IPS-18a (cell line): ENCODE results near the gene ASXL2.

Experiments
- H3K27ac ChIP-seq: one replicate; pipeline ENCODE4 v1.5.1; 2013; ENCODE audit warnings: low read length
- H3K27me3 ChIP-seq: one replicate; pipeline ENCODE4 v1.6.1; 2013; ENCODE audit warnings: mild to moderate bottlenecking, low read length; ENCODE audit not compliant: control insufficient read depth, insufficient read depth
- H3K36me3 ChIP-seq: one replicate; pipeline ENCODE4 v1.6.1; 2013; ENCODE audit warnings: low read depth, low read length; ENCODE audit not compliant: control insufficient read depth
- H3K4me1 ChIP-seq: one replicate; pipeline ENCODE4 v1.6.1; 2013; ENCODE audit warnings: low read depth, low read length; ENCODE audit not compliant: control insufficient read depth
- H3K4me3 ChIP-seq: one replicate; pipeline ENCODE4 v1.5.1; 2013; ENCODE audit warnings: low read length
- H3K9ac ChIP-seq: one replicate; pipeline ENCODE4 v1.6.1; 2013; ENCODE audit warnings: mild to moderate bottlenecking, low read length, moderate library complexity
- H3K9me3 ChIP-seq: one replicate; pipeline ENCODE4 v1.6.1; 2013; ENCODE audit warnings: low read depth, low read length; ENCODE audit not compliant: control insufficient read depth

Gene ASXL2

DNA sequence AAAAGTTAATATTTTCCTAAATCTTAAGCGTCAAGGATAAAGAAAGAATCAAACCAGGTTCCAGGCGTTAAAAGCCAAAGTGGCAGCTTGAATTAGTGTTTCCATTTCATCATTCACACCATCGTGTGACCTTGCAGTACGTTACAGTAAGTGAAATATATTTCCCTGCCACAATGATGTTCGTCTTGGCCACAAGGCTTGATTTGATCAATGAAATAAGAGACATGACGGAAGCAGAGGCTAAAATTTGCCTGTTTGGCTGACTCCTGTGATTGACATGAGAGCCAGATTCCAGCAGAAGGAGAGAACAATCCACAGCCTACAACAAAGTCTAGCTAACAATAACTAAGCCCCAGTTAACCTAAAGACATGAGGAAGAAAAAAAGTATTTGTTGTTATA, 62.0 kb downstream of the ASXL2 start:
- no peaks in the 10 kb centered on the region for H3K36me3 ChIP-seq
- H3K9me3 ChIP-seq, result no peaks in the 10 kb centered on the region
- peaks cover 6% of the 10 kb centered on the region for H3K4me1 ChIP-seq
- no peaks in the 10 kb centered on the region for H3K27me3 ChIP-seq
- no peak overlapping the region for H3K9ac ChIP-seq
- H3K27ac ChIP-seq, result no peak overlapping the region
- no peak overlapping the region for H3K4me3 ChIP-seq

- Histone ChIP-seq H3K9me3 (no peaks in the 10 kb centered on the region), H3K27ac (no peak overlapping the region), H3K36me3 (peaks cover 7% of the 10 kb centered on the region), H3K4me1 (peaks cover 6% of the 10 kb centered on the region), H3K9ac (no peak overlapping the region), H3K27me3 (no peaks in the 10 kb centered on the region), H3K4me3 (no peak overlapping the region)
Measured at GRCh38 chr2:25814681-25815080, 63.6 kb downstream of the ASXL2 start.

DNA sequence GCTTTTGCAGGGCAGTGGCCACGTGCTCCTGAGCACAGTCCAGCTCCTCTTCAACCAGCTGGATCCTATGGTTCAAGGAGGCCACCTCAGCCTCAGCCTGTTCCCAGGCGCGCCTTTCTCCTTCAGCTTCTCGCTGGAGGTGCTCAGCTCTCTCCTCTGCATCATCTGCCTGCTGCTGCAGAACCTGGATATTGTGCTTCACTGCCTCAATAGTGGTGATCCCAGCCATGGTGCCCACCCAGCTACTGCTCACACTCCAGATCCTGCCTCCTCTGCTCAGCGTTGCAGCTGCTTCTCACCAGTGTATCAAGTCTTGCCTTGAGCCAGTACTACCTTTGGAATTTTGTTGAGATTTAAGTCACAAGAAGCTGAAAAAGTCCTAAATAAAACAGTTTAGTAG, 67.9 kb downstream of the ASXL2 start:
- Histone ChIP-seq H3K4me3 (no peak overlapping the region), H3K9me3 (no peaks in the 10 kb centered on the region), H3K27ac (no peak overlapping the region), H3K4me1 (no peaks in the 10 kb centered on the region), H3K9ac (no peak overlapping the region), H3K27me3 (no peaks in the 10 kb centered on the region), H3K36me3 (peaks cover 15% of the 10 kb centered on the region)

DNA sequence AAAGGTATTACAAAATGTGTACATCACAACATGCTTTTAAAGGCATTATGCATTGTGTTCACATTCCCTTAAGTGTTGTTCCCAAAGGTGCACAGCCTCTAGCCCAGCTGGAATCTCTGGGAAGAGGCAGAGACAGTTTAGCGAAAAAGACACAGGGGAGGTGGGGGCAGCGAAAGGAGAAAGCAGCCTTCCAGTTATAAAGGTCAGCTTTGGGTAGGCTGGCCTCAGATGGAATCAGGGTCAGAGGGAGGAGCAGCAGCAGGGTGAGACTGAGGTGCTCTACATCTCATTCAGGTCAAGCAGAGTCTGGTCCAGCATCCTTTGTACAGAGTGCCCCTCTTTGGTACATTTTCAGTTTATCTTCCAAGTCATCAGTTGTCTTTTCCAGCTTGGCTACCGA, 68.6 kb downstream of the ASXL2 start:
- no peak overlapping the region for H3K4me3 ChIP-seq
- no peaks in the 10 kb centered on the region for H3K27me3 ChIP-seq
- H3K27ac ChIP-seq, result no peak overlapping the region
- no peaks in the 10 kb centered on the region for H3K9me3 ChIP-seq
- peaks cover 19% of the 10 kb centered on the region for H3K36me3 ChIP-seq
- H3K9ac ChIP-seq, result no peak overlapping the region
- H3K4me1 ChIP-seq, result no peaks in the 10 kb centered on the region

DNA sequence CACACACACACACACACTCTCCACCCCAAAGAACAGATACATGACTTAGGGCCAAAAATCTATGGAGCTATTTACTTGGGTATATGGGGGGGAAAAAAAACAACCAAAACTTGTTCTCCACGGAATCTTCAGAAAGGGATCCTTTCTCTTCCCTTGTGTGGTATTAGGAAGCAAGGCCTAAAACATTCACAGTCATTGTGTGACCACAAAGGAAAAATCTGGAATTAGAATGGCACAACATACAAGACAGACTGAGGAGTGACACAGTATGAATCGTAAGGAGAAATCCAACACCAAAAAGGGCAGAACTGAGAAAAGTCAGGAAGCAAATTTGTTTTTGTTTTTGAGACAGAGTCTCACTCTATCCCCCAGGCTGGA, 70.3 kb downstream of the ASXL2 start:
- no peaks in the 10 kb centered on the region for H3K27me3 ChIP-seq

GRCh38 chr2:25806941-25807340, 71.3 kb downstream of the ASXL2 start:
- Histone ChIP-seq H3K9ac (no peak overlapping the region), H3K4me3 (no peak overlapping the region), H3K27me3 (no peaks in the 10 kb centered on the region), H3K36me3 (peaks cover 35% of the 10 kb centered on the region), H3K9me3 (no peaks in the 10 kb centered on the region), H3K4me1 (no peaks in the 10 kb centered on the region), H3K27ac (no peak overlapping the region)

More for the DNA sequence above, 70.3 kb downstream of the ASXL2 start:
- H3K4me3 ChIP-seq, result no peak overlapping the region
- H3K27ac ChIP-seq, result no peak overlapping the region
- no peaks in the 10 kb centered on the region for H3K4me1 ChIP-seq
- H3K36me3 ChIP-seq, result peaks cover 35% of the 10 kb centered on the region
- H3K9me3 ChIP-seq, result no peaks in the 10 kb centered on the region
- H3K9ac ChIP-seq, result no peak overlapping the region

- Histone ChIP-seq H3K27me3 (no peaks in the 10 kb centered on the region), H3K9me3 (no peaks in the 10 kb centered on the region), H3K27ac (no peak overlapping the region), H3K4me1 (no peaks in the 10 kb centered on the region), H3K4me3 (no peak overlapping the region), H3K36me3 (peaks cover 35% of the 10 kb centered on the region), H3K9ac (no peak overlapping the region)
Measured at GRCh38 chr2:25805987-25806386, 72.3 kb downstream of the ASXL2 start.

DNA sequence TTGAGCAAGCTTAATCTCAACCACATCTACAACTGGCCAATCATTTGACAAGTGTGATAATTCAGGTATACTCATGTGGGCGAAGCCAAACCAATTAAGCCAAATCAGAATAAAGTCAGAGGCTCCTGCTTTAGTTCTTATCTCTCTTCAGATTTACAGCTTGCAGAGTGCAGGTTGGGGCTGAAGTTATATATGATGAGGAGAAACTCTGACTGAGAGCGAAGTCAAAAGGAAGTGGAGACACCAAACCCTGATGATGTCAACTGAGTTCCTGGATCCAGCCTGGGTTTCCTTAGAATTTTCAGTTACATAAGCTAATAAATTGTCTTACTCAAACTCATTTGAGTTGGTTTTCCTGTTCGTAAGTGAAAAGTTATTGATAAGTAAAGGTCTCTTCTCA, 73.9 kb downstream of the ASXL2 start:
- no peaks in the 10 kb centered on the region for H3K4me1 ChIP-seq
- H3K9ac ChIP-seq, result no peak overlapping the region
- no peaks in the 10 kb centered on the region for H3K9me3 ChIP-seq
- no peak overlapping the region for H3K27ac ChIP-seq
- H3K4me3 ChIP-seq, result no peak overlapping the region
- no peaks in the 10 kb centered on the region for H3K27me3 ChIP-seq
- peaks cover 28% of the 10 kb centered on the region for H3K36me3 ChIP-seq

- H3K9me3 ChIP-seq, result no peaks in the 10 kb centered on the region
- H3K27me3 ChIP-seq, result no peaks in the 10 kb centered on the region
- no peak overlapping the region for H3K27ac ChIP-seq
- H3K4me1 ChIP-seq, result no peaks in the 10 kb centered on the region
- peaks cover 25% of the 10 kb centered on the region for H3K36me3 ChIP-seq
- no peak overlapping the region for H3K9ac ChIP-seq
- H3K4me3 ChIP-seq, result no peak overlapping the region
Measured at GRCh38 chr2:25799301-25799700, 79.0 kb downstream of the ASXL2 start.

DNA sequence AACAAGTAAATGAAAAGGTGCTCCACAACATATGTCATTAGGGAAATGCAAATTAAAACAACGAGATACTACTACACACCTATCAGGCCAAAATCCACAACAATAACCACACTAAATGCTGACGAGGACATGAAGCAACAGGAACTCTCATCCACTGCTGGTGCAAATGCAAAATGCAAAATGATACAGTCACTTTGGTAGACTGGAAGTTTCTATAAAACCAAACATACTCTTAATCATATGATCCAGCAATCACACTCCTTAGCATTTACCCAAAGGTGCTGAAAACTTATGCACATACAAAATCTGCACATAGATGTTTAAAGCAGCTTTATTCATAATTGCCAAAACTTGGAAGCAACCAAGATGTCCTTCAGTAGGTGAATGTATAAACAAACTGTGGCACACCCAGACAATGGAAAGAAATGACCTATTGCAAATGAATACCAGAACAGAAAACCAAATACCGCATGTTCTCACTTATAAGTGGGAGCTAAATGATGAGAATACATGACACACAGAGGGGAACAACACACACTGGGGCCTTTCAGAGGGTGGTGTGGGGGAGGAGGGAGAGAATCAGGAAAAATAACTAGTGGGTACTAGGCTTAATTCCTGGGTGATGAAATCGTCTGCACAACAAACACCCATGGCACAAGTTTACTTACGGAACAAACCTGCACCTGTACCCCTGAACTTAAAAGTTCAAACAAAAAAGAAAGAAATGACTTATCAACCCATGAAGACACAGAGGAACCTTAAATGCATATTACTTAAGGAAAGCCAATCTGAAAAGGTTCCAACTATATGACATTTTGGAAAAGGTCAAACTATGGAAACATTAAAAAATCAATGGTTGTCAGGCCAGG, 80.4 kb downstream of the ASXL2 start:
- Histone ChIP-seq H3K9ac (no peak overlapping the region), H3K4me1 (no peaks in the 10 kb centered on the region), H3K4me3 (no peak overlapping the region), H3K27ac (no peak overlapping the region), H3K36me3 (peaks cover 12% of the 10 kb centered on the region), H3K9me3 (no peaks in the 10 kb centered on the region), H3K27me3 (no peaks in the 10 kb centered on the region)

- Histone ChIP-seq H3K9me3 (no peaks in the 10 kb centered on the region), H3K4me1 (no peaks in the 10 kb centered on the region), H3K9ac (no peak overlapping the region), H3K36me3 (peaks cover 12% of the 10 kb centered on the region), H3K4me3 (no peak overlapping the region), H3K27me3 (no peaks in the 10 kb centered on the region), H3K27ac (no peak overlapping the region)
Measured at GRCh38 chr2:25794544-25795276, 83.6 kb downstream of the ASXL2 start.
